GM12872 (cell line): Measurements from ENCODE around the gene INSYN1.
A peak's percentile ranks its signal among the peaks of the same experiment; 100 is the strongest.

Experiments
- TF ChIP-seq, protein P1 (sequence below): IDR thresholded peaks from 3 replicates; pipeline ENCODE4 v1.5.1; 2011; ENCODE audit warnings: low read depth, mild to moderate bottlenecking, low read length, moderate library complexity; ENCODE audit not compliant: insufficient read depth

The INSYN1 gene

DNA sequence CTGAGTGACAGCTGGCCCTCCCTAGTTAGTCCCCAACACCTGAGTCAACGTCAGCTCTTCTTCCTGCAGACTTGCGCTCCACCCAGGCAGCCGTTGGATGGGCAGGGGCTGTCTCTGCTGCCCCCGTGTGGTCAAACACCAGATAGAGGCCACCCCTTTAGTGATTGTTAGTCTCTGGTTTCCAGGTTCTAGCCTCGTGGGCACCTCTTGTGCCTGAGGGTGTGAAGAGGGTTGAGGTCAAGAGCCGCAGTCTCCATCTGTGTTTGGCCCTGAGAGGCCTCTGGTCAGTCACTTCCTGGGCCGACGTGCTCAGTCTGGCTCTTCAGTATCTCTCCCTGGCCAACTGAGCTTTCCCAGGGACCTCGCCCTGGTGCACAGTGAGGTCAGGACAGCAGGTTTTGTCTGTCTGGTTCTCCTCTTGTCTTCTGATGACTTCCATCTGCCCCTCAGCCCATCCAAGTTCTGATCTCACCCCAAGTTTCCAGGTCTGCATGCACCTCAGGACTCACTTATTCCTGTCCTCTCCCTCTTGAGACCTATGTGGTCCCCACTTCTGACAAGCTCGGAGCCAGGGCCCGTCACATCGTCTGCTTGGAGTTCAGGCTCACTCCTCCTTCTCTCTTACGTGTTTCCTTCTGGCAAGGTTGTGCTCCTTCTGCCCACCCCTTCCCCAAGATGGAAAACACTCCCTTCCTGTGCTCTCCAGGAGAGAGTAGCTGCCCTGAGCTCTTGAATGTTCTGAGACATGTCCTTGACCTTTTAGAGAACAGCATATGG, 48.1 kb downstream of the INSYN1 start:
- TF ChIP-seq, protein P1, sequence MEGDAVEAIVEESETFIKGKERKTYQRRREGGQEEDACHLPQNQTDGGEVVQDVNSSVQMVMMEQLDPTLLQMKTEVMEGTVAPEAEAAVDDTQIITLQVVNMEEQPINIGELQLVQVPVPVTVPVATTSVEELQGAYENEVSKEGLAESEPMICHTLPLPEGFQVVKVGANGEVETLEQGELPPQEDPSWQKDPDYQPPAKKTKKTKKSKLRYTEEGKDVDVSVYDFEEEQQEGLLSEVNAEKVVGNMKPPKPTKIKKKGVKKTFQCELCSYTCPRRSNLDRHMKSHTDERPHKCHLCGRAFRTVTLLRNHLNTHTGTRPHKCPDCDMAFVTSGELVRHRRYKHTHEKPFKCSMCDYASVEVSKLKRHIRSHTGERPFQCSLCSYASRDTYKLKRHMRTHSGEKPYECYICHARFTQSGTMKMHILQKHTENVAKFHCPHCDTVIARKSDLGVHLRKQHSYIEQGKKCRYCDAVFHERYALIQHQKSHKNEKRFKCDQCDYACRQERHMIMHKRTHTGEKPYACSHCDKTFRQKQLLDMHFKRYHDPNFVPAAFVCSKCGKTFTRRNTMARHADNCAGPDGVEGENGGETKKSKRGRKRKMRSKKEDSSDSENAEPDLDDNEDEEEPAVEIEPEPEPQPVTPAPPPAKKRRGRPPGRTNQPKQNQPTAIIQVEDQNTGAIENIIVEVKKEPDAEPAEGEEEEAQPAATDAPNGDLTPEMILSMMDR = peak; percentile 94

DNA sequence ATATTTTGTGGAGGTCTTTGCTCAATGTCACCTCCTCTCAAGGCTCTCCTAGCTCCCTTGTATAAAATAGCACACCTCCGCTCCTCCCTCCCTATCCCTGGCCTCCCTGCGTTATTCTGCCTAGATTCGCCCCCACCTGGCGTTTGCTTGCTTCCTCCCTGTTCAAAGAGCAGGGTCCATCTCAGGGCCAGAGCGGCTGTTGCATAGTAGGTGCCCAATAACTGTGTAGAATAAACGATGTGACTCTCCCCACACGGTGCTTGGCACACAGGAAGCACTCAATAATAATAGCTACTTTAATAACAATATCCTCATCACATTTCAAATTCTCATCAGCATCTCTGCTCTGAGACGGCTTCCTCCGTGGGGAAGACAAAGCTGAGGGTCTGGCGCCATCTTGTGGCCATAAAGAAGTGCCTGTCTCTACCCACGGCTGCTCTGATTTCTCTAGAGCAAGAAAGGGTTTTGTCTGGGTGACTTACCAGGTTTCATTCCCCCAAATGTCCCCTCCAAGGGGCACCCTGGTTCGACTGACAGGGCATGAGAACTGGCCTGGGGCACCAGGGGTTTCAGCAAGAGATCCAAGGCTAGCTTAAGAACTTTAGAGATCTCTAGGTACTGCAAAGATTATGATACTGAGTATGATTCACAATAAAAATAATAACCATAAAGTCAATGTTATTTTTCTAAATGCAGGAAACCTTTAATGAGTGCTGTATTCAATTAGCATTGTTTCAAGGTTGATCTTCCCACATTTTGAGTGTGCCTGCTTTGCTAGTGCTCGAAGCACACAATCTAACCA, 52.9 kb downstream of the INSYN1 start:
- TF ChIP-seq, protein P1 = peak; percentile 88

DNA sequence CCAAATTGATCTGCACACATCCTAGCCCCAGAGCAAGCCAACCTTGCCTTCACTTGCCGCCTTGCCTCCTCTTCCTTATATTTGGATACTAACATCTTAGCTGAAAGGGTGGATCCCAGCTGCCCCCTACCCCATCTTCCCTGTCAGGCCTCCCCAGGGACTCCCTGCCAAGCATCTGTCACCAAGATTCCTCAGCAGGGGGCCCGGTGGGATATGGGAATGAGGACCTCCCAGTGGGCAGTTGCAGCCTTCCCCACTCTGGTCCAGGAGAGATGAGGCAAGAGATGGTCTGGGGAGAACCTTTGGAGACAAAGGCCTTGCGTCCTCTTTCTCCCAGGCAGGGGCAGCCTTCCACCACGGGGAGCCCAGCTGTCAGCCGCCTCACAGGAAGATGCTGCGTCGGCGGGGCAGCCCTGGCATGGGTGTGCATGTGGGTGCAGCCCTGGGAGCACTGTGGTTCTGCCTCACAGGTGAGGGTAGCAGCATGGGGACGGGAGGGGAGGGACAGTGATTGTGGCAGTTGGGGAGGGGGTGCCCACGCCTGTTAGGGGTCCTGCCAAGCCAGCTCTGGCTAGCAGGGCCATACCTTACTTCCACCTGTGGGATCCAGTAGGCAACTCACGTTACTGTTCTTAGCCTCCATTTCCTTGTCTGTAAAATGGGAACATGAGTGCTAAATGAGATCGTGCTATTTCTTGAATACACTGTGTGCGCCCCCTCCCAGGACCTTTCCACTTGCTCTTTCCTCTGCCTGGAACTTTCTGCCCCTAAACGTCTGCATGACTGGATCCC, 53.7 kb downstream of the INSYN1 start:
- TF ChIP-seq, protein P1 = no peak

DNA sequence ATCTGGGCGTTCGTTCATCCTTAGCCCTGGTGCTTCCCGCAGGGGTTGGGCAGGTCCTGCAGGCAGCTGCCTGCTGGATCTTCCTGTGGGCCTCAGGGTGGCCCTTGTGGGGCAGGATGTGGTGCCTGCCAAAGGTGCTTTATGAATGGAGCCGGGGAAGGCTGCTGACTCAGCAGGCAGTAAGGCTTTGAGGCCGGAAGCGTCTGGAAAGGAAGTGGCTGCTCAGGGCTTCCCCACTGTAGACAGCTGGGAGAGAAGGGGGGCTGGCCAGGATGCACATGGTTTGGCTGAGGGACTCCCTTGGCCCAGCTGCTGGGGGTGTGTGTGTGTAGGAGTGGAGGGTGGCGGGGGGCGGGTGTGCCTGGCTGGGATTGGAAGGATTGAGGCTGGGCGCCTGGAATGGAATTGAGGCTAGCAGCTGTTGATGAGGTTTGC, 56.1 kb downstream of the INSYN1 start:
- TF ChIP-seq, protein P1 = no peak

DNA sequence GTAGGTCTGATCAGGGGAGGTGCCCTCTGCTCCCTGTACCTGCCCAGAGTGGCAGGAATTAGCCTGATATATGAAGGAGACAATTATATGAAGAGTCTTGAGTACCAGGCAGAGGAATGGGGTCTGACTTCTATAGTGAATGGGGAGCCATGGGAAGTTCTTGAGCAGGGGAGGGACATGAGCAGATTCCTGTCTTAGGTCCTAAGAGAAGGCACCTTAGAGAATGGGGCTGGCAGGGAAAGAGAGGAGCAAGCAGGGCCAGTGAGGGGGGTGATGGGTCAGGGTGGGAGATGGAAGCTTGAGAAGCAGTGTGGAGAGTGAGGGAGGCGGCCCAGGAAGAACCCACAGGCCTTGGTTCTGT, 56.5 kb downstream of the INSYN1 start:
- TF ChIP-seq, protein P1 = no peak

DNA sequence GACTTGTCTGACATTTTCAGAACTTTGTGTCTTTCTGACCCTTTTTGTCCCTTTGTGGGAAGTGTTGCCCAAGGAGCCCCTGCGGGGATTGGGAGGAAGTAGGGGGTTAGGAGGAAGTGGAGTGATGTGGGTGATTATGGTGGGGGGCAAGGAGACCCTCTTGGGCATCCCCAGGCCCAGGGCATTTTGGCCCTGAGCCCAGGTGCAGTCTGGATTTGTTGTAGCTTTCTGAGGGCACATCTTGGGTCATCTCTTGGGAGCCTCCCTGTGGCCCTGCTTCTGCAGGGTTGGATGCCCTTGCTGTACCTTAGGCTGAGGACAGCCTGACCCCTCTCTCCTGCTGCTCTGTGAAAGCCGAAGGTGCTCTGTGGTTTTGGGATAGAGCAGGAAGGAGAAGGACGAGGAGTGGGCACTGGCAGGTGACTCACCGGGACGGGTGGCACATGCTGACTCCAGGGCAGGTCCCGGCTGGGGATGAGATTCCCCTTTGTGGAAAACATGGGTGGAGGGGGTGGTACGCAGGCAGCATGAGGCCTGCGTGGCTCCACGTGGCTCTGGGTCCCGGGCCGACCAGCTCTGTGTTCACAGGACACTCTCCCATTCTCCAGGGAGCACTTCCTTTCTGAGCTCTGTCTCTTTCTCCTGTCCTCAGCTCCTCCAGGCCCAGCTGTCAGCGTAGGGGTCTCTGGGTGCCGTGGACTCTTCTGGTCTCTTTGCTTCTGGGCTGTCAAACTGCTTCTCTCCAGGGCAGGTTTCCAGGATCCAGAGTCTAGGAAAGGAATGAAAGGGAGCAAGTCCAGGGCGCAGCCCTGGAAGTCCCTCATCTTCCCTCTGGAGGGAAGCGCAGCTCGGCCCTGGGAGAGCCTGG, 57.1 kb downstream of the INSYN1 start:
- TF ChIP-seq, protein P1 = no peak

DNA sequence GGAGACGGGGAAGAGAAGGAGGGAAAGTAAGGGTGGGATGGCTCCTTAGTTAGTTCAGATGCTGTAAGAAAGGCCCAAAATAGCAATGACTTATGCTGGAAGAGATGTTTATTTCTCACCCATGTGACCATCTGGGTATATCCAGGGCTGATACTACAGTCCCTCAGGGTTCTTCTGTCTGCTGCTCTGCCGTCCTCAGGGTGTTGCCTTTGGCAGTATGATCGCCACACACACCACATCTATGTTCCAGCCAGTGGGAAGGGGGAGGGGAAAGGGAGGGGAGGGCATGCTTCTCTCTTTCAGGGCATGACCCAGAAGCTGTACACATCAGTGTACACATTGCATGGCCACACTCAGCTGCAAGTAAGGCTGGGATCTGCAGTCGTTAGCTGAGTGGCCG, 58.7 kb downstream of the INSYN1 start:
- TF ChIP-seq, protein P1 = no peak
